ENCODE data around the gene CETP.
A peak's percentile ranks its signal among the peaks of the same experiment; 100 is the strongest.

Gene CETP

DNA sequence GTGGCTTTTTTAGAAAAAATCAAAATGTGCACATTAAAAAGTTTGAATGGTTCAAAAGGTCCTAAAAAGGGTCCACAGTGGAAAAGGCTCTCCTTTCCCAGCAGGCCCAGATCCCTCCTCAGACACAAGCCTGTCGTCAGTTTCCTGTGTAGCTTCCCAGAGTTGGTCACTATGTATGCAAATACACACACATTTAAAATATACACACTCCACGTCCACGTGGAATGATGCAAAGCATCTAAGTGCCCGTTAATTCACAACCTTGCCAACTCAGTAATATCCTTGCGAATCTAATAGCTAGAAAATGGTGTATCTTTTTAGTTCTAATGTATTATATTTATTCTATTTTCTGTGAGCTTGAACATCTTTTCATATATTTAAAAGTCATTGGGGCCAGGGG is 45.3 kb downstream of the CETP start:
- no peak for DNase-seq
- Histone ChIP-seq H3K4me3 (no peak overlapping the region), H3K27me3 (no peaks in the 10 kb centered on the region), H3K36me3 (peaks cover 0 to 8% (median 0%) of the 10 kb centered on the region in 3 donors), H3K9me3 (no peaks in the 10 kb centered on the region), H3K27ac (no peak overlapping the region), H3K4me1 (no peaks in the 10 kb centered on the region)
- intact Hi-C loops (cut with DNase I; ENCODE audit: low total_unique reads): no loop called here
- TF ChIP-seq, protein P1, sequence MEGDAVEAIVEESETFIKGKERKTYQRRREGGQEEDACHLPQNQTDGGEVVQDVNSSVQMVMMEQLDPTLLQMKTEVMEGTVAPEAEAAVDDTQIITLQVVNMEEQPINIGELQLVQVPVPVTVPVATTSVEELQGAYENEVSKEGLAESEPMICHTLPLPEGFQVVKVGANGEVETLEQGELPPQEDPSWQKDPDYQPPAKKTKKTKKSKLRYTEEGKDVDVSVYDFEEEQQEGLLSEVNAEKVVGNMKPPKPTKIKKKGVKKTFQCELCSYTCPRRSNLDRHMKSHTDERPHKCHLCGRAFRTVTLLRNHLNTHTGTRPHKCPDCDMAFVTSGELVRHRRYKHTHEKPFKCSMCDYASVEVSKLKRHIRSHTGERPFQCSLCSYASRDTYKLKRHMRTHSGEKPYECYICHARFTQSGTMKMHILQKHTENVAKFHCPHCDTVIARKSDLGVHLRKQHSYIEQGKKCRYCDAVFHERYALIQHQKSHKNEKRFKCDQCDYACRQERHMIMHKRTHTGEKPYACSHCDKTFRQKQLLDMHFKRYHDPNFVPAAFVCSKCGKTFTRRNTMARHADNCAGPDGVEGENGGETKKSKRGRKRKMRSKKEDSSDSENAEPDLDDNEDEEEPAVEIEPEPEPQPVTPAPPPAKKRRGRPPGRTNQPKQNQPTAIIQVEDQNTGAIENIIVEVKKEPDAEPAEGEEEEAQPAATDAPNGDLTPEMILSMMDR (IDR thresholded peaks at IDR 0.05): no peak

DNA sequence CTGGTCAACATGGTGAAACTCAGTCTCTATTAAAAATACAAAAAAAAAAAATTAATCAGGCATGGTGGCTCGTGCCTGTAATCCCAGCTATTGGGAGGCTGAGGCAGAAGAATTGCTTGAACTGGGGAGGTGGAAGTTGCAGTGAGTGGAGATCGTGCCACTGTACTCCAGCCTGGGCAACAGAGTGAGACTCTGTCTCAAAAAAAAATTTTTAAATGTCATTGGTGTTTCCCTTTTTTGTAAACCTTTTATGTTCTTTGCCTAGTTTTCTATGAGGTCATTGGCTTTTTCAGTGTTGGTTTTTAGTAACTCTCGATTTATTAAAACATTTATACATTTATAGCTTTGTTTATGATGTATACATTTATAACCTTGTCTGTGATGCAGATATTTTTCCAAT is 45.8 kb downstream of the CETP start:
- Histone ChIP-seq H3K9me3 (no peaks in the 10 kb centered on the region), H3K36me3 (peaks cover 0 to 8% (median 0%) of the 10 kb centered on the region in 3 donors), H3K27ac (no peak overlapping the region), H3K4me1 (no peaks in the 10 kb centered on the region), H3K4me3 (no peak overlapping the region), H3K27me3 (no peaks in the 10 kb centered on the region)
- DNase-seq: no peak
- intact Hi-C loops (cut with DNase I; ENCODE audit: low total_unique reads): no loop called here
- TF ChIP-seq, protein P1 (IDR thresholded peaks at IDR 0.05): no peak

DNA sequence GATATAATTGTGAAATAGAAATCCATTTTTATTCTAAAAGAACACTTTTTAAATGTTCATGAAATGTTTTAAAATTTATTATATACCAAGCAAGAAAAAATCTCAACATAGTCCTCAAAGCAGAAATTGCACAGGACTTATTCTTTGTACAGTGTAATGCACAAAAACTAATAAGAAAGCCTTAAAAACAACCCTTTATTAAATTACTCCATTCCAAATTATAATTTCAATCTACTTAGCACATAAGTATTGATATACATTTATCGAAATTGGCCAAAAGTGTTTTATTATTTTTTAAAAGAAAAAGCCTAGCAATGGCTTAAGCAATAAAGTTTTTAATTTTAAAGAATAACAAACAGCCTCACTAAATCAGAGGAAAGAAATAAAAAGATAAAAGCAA is 46.7 kb downstream of the CETP start:
- Histone ChIP-seq H3K4me3 (no peak overlapping the region), H3K4me1 (no peaks in the 10 kb centered on the region), H3K27ac (no peak overlapping the region), H3K9me3 (no peaks in the 10 kb centered on the region), H3K36me3 (peaks cover 0 to 8% (median 0%) of the 10 kb centered on the region in 3 donors), H3K27me3 (no peaks in the 10 kb centered on the region)
- no peak for DNase-seq
- TF ChIP-seq, protein P1 (IDR thresholded peaks at IDR 0.05): no peak
- intact Hi-C loops (cut with DNase I; ENCODE audit: low total_unique reads): no loop called here

DNA sequence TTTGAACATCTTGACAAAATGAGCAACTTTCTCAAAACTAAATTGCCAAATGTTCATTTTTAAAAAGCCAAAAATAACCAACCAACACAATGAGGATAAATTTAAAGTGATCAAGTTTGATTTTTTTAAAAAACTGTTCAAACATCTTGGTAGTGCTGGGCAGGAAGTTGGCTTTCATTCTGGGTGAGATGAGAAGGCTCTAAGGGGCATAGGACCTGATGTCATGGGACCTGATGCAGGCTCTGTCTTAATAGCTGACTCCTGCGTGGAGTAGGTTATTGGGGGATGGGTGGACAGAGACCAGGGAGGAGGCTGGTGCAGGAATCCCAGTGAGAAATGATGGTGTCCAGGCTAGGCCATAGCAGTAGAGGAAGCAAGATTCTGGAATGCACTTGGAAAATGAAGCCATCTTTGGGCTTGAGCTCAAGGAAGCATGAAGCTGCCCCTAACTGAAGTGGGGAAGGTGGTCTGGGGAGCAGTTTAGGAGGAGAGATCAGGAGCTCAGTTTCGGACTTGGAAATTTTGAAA is 48.0 kb downstream of the CETP start:
- Histone ChIP-seq H3K36me3 (peaks cover 0 to 1% (median 0%) of the 10 kb centered on the region in 3 donors), H3K4me1 (no peaks in the 10 kb centered on the region), H3K27ac (no peak overlapping the region), H3K9me3 (no peaks in the 10 kb centered on the region), H3K27me3 (no peaks in the 10 kb centered on the region), H3K4me3 (no peak overlapping the region)
- DNase-seq: peak in 1 of 2 donors; percentile 25
- intact Hi-C loops (cut with DNase I; ENCODE audit: low total_unique reads): no loop called here
- TF ChIP-seq, protein P1 (IDR thresholded peaks at IDR 0.05): no peak

DNA sequence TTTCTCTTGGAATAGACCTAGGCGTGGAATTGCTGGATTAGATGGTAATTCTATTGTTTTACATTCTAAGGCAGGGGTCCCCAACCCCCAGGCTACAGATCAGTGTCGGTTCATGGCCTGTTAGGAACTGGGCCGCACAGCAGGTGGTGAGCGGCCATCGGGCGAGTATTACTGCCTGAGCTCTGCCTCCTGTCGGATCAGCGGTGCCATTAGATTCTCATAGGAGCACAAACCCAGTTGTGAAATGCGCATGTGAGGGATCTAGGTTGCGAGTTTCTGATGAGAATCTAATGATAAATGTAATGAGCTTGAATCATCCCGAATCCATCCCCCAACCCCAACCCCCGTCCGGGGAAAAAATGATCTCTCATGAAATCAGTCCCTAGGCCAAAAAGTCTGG is 50.6 kb downstream of the CETP start:
- Histone ChIP-seq H3K36me3 (no peaks in the 10 kb centered on the region), H3K4me1 (no peaks in the 10 kb centered on the region), H3K27ac (no peak overlapping the region), H3K27me3 (no peaks in the 10 kb centered on the region), H3K4me3 (no peak overlapping the region), H3K9me3 (no peaks in the 10 kb centered on the region)
- intact Hi-C loops (cut with DNase I; ENCODE audit: low total_unique reads): no loop called here
- TF ChIP-seq, protein P1 (IDR thresholded peaks at IDR 0.05): no peak
- no peak for DNase-seq

DNA sequence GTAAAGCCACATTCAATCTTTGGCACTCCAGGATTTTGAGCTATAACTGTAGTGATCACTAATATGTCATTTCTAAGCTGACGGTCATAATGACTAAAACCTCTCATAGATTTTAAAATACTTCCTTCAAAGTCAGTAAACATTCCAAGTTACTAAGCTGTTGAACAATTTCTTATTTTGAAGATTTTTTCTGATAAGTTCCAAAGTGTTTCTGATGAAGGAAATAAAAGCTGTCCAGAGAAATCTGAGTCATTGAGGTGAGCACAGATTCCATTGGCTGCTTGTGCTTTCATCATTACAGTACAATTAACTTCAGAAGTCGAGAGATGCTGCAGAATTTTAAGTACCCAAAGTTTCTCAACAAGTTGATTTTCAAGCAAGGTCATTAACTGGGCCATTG is 51.5 kb downstream of the CETP start:
- no peaks in the 10 kb centered on the region for H3K4me1 ChIP-seq
- TF ChIP-seq, protein P1 (IDR thresholded peaks at IDR 0.05): no peak
- H3K4me3 ChIP-seq: no peak overlapping the region
- H3K9me3 ChIP-seq: no peaks in the 10 kb centered on the region
- intact Hi-C loops (cut with DNase I; ENCODE audit: low total_unique reads): no loop called here
- no peak overlapping the region for H3K27ac ChIP-seq
- peaks cover 0 to 6% (median 5%) of the 10 kb centered on the region in 3 donors for H3K36me3 ChIP-seq
- no peak for DNase-seq
- no peaks in the 10 kb centered on the region for H3K27me3 ChIP-seq
